BE2C (cell line): ENCODE results near the gene C1S.
"Not testable (repeated sequence)": the region's sequence is repeated elsewhere in the genome, so short reads cannot be mapped to it uniquely, and the experiment has no call there.

Experiments
- DNase-seq: peaks from one replicate; pipeline ENCODE4 v3.0.0-alpha.2; 2020
- H3K27me3 ChIP-seq: fragments of 250-450 bp; sonication (Bioruptor Pico); 2 replicates; pipeline ENCODE4 v1.5.1; 2020; ENCODE audit warnings: mild to moderate bottlenecking
- H3K36me3 ChIP-seq: fragments of 250-450 bp; sonication (Bioruptor Pico); 2 replicates; pipeline ENCODE4 v1.5.1; 2020; ENCODE audit warnings: mild to moderate bottlenecking
- H3K4me1 ChIP-seq: fragments of 250-450 bp; sonication (Bioruptor Pico); 2 replicates; pipeline ENCODE4 v1.5.1; 2020
- H3K4me3 ChIP-seq: 2 replicates; pipeline ENCODE4 v1.5.1; 2011; ENCODE audit warnings: low read depth, low read length
- H3K9me3 ChIP-seq: fragments of 250-450 bp; sonication (Bioruptor Pico); 2 replicates; pipeline ENCODE4 v1.5.1; 2020
- TF ChIP-seq, protein P1 (sequence below): IDR thresholded peaks from 2 replicates; pipeline ENCODE4 v1.5.1; 2012; ENCODE audit warnings: mild to moderate bottlenecking, low read depth, low read length

Gene C1S

DNA sequence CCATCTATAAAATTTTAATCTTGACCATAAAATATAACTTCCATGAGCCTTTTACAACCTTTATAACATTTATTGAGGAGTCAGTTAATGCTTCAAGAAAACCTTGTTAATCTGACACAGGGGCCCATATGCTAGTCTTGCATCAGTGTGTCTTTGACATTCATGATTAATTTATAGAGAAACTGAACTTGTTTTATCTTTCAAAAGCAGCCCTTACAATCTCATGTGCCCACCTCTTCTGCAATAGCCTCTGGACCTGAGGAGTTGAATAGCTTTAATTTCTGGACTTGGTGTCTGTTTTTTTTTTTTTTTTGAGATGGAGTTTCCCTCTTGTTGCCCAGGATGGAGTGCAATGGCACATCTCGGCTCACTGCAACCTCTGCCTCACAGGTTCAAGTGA lies 33.7 kb upstream of the C1S start:
- H3K4me3 ChIP-seq, result no peak overlapping the region
- H3K9me3 ChIP-seq, result no peaks in the 10 kb centered on the region
- no peaks in the 10 kb centered on the region for H3K36me3 ChIP-seq
- TF ChIP-seq, protein P1, sequence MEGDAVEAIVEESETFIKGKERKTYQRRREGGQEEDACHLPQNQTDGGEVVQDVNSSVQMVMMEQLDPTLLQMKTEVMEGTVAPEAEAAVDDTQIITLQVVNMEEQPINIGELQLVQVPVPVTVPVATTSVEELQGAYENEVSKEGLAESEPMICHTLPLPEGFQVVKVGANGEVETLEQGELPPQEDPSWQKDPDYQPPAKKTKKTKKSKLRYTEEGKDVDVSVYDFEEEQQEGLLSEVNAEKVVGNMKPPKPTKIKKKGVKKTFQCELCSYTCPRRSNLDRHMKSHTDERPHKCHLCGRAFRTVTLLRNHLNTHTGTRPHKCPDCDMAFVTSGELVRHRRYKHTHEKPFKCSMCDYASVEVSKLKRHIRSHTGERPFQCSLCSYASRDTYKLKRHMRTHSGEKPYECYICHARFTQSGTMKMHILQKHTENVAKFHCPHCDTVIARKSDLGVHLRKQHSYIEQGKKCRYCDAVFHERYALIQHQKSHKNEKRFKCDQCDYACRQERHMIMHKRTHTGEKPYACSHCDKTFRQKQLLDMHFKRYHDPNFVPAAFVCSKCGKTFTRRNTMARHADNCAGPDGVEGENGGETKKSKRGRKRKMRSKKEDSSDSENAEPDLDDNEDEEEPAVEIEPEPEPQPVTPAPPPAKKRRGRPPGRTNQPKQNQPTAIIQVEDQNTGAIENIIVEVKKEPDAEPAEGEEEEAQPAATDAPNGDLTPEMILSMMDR, result no peak
- H3K4me1 ChIP-seq, result no peaks in the 10 kb centered on the region
- no peak for DNase-seq
- H3K27me3 ChIP-seq, result no peaks in the 10 kb centered on the region

DNA sequence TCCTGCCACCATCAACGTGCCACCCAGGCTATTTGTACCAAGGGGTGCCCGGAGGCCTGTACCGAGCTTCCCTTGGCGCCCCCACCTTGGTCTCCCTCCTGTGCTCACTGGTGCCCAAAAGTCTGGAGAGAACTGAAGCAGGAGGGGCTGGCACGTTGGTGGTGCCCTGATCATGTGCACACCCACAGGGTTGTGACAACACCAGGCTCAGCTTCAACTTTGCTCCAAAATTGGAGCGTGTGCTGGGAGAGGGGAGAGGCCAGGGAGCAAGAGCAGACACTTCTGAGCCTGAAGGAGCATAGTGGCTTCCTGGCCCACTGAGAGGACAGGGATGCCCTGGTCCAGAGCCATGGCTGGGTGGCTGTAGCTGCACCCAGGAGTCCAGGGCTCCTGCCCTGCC lies 29.2 kb upstream of the C1S start:
- Histone ChIP-seq H3K27me3 (no peaks in the 10 kb centered on the region), H3K9me3 (no peaks in the 10 kb centered on the region; the same call in 1 of the 2 replicates), H3K36me3 (no peaks in the 10 kb centered on the region), H3K4me3 (no peak overlapping the region), H3K4me1 (no peaks in the 10 kb centered on the region)
- TF ChIP-seq, protein P1, result no peak
- no peak for DNase-seq

DNA sequence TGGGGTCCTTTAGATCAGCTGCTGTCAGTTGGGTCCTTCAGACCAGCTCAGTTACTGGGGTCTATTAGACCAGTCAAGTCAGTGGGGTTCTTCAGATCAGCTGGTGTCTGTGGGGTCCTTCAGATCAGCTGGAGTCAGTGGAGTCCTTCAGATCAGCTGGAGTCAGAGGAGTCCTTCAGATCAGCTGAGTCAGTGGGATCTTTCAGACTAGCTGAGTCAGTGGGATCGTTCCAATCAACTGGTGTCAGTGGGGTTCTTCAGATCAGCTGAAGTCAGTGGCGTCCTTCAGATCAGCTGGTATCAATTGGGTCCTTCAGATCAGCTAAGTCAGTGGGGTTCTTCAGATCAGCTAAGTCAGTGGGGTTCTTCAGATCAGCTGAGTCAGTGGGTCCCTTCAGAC lies 27.5 kb upstream of the C1S start:
- TF ChIP-seq, protein P1, result no peak
- DNase-seq, result no peak

DNA sequence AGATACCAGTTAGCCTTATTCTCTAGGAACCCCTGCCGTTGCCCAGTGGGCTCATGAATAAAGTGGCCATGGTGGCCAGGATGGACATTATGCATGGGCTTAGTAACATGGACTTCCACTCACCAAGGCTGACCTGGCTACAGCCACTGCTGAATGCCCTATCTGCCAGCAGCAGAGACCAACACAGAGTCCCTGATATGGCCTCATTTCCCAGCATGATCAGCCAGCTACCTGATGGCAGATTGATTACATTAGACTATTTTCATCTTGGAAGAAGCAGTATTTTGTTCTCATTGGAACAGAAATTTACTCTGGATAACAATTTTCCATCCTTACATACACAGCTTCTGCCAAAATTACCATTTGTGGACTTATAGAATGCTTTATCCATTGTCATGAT lies 26.1 kb upstream of the C1S start:
- no peaks in the 10 kb centered on the region for H3K36me3 ChIP-seq
- DNase-seq, result no peak
- TF ChIP-seq, protein P1, result no peak
- H3K9me3 ChIP-seq, result no peaks in the 10 kb centered on the region; the same call in 1 of the 2 replicates
- no peaks in the 10 kb centered on the region for H3K4me1 ChIP-seq
- H3K27me3 ChIP-seq, result no peaks in the 10 kb centered on the region
- H3K4me3 ChIP-seq, result no peak overlapping the region

More for the DNA sequence above, 27.5 kb upstream of the C1S start:
- H3K4me3 ChIP-seq, result no peak overlapping the region
- H3K4me1 ChIP-seq, result no peaks in the 10 kb centered on the region
- H3K36me3 ChIP-seq, result no peaks in the 10 kb centered on the region
- no peaks in the 10 kb centered on the region for H3K27me3 ChIP-seq
- no peaks in the 10 kb centered on the region; the same call in 1 of the 2 replicates for H3K9me3 ChIP-seq

DNA sequence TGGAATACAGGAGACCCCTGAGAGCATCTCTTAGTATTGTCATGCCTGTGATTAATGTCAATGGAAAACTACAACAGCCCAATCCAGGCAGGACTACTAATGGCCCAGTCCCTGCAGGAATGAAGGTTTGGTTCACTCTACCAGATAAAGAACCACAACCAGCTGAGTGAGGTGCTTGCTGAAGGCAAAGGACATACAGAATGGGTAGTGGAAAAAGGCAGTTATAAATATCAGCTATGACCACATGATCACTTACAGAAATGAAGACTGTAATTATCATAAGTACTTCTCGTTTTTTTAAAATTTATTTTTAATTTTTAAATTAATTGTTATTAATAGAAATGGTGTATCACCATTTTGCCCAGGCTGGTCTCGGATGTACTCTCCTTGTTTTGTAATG lies 25.1 kb upstream of the C1S start:
- no peak overlapping the region for H3K4me3 ChIP-seq
- H3K36me3 ChIP-seq, result no peaks in the 10 kb centered on the region
- TF ChIP-seq, protein P1, result no peak
- no peaks in the 10 kb centered on the region for H3K4me1 ChIP-seq
- H3K27me3 ChIP-seq, result no peaks in the 10 kb centered on the region
- no peaks in the 10 kb centered on the region; the same call in 1 of the 2 replicates for H3K9me3 ChIP-seq
- DNase-seq, result no peak

DNA sequence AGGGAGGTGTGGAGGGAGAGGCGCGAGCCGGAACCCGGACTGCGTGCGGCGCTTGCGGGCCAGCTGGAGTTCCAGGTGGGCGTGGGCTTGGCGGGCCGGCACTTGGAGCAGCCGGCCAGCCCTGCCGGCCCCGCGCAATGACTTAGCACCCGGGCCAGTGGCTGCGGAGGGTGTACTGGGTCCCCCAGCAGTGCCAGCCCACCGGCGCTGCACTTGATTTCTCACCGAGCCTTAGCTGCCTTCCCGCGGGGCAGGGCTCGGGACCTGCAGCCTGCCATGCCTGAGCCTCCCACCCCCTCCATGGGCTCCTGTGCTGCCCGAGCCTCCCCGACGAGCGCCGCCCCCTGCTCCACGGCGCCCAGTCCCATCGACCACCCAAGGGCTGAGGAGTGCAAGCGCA lies 23.1 kb upstream of the C1S start:
- not testable (repeated sequence) for H3K27me3 ChIP-seq, H3K36me3 ChIP-seq, DNase-seq, H3K4me1 ChIP-seq, H3K4me3 ChIP-seq, H3K9me3 ChIP-seq

DNA sequence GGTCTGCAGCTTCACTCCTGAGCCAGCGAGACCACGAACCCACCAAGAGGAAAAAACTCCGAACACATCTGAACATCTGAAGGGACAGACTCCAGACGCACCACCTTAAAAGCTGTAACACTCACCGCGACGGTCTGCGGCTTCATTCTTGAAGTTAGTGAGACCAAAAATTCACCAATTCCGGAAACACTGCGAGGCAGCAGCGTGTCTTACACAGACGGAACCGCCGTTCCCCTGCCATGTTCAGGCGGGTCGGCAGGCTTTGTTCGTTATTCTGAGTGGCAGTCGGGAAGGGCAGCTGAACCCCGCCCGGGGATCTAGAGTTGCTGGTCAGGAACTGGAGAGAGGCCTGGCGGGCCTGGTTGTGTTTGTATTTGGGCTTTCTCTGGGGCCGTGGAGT lies 21.9 kb upstream of the C1S start:
- no peaks in the 10 kb centered on the region; the same call in 1 of the 2 replicates for H3K27me3 ChIP-seq
- no peaks in the 10 kb centered on the region for H3K36me3 ChIP-seq
- H3K9me3 ChIP-seq, result no peaks in the 10 kb centered on the region
- H3K4me1 ChIP-seq, result no peaks in the 10 kb centered on the region
- no peak overlapping the region for H3K4me3 ChIP-seq
- no peak for DNase-seq
- TF ChIP-seq, protein P1, result no peak
